ACC112 (cell line): ENCODE results near the gene PPP1R3G.

Source experiments
- H2AFZ ChIP-seq: fragments of 200-600 bp; sonication (generic); one replicate; pipeline ENCODE4 v1.6.0; 2017; ENCODE audit warnings: antibody characterized with exemption, low read length; ENCODE audit not compliant: unreplicated experiment
- H3K27ac ChIP-seq: fragments of 200-600 bp; sonication (generic); 2 replicates; pipeline ENCODE4 v1.5.1; 2014; ENCODE audit warnings: low read depth, mild to moderate bottlenecking, antibody characterized with exemption, low read length, moderate library complexity
- H3K27me3 ChIP-seq: fragments of 200-600 bp; sonication (generic); 2 replicates; pipeline ENCODE4 v1.6.1; 2014; ENCODE audit warnings: mild to moderate bottlenecking, antibody characterized with exemption, low read length, moderate library complexity, mixed read lengths; ENCODE audit not compliant: insufficient read depth
- H3K36me3 ChIP-seq: fragments of 200-600 bp; sonication (generic); 2 replicates; pipeline ENCODE4 v1.6.1; 2016; ENCODE audit warnings: mild to moderate bottlenecking, antibody characterized with exemption, low read length, moderate library complexity, mixed read lengths; ENCODE audit not compliant: insufficient read depth
- H3K4me1 ChIP-seq: fragments of 200-600 bp; sonication (generic); one replicate; pipeline ENCODE4 v1.6.1; 2016; ENCODE audit warnings: low read length, mixed read lengths; ENCODE audit not compliant: insufficient read depth, unreplicated experiment, control insufficient read depth
- H3K4me3 ChIP-seq: fragments of 200-600 bp; sonication (generic); 2 replicates; pipeline ENCODE4 v1.5.1; 2014; ENCODE audit warnings: mild to moderate bottlenecking, low read depth, low read length
- H3K79me2 ChIP-seq: fragments of 200-600 bp; sonication (generic); one replicate; pipeline ENCODE4 v1.6.0; 2016; ENCODE audit warnings: low read length; ENCODE audit not compliant: control insufficient read depth, unreplicated experiment, insufficient read depth

Gene PPP1R3G

DNA sequence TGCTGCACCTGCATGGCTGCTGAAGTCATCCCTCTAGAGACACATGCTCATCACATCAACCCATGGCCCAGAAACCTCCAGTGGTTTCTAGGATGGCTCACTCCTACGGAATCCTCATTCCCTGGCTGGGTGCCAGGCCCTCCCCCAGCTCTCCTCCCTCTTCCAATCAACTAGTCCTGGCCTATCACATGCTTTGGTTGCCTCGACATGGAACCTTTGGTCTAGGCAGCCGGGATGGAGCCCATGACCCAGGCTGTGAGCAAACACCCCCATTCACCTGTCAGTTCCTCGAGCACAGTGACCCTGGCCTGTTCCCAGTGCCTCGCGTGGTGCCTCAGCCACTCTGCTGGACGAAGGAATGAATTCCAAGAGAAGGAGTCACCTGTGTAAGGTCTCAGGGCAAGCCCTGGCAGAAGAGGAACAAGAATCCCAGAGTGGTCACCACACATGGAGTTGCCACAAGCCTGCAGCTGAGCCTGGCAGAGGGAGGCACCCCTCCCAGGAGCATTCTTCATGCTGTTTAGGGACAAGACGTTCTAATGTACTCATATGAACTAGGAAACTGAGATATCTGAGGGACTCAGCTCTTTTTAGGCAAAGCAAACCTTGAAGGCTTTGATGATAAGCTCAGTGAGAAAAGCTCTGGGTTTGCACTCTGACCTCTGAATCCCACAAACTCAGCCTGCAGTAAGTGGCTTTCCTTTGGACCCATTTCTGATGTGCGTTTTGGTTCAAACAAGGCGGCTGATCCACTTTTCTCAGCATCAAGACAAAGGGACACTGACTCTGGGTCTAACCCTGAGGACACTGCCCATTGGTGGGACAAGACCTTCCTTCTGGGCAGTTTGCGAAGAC is 40.2 kb downstream of the PPP1R3G start:
- H3K27me3 ChIP-seq: no peaks in the 10 kb centered on the region
- H3K4me1 ChIP-seq: peaks cover 26% of the 10 kb centered on the region
- H3K36me3 ChIP-seq: no peaks in the 10 kb centered on the region
- H3K4me3 ChIP-seq: peak overlapping the region; percentile 18; the same call in 1 of the 2 replicates
- H3K79me2 ChIP-seq: no peaks in the 10 kb centered on the region
- peak overlapping the region; percentile 64 for H3K27ac ChIP-seq
- no peak overlapping the region for H2AFZ ChIP-seq

DNA sequence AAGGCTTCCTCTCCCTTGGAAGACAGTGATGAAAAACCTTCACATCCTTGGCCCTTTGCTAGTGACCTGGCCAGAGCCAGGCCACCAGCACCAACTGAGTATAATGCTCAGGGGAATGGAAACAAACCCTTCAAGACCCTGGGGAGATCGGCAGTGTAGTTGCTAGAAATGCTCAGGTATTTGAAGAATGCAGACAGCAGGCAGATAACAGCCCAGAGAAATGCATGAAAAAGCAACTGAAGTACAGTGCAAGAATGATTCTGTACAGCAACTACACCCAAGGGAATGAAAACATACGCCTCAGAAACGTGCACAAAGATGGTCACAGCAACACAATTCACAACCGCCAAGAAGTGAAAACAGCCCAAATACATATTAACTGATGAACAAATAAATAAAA is 41.1 kb downstream of the PPP1R3G start:
- no peaks in the 10 kb centered on the region for H3K79me2 ChIP-seq
- H3K4me3 ChIP-seq: peak overlapping the region; percentile 3; the same call in 1 of the 2 replicates
- no peak overlapping the region for H2AFZ ChIP-seq
- H3K27ac ChIP-seq: peak overlapping the region; percentile 64
- H3K27me3 ChIP-seq: no peaks in the 10 kb centered on the region
- H3K36me3 ChIP-seq: no peaks in the 10 kb centered on the region
- H3K4me1 ChIP-seq: peaks cover 26% of the 10 kb centered on the region

DNA sequence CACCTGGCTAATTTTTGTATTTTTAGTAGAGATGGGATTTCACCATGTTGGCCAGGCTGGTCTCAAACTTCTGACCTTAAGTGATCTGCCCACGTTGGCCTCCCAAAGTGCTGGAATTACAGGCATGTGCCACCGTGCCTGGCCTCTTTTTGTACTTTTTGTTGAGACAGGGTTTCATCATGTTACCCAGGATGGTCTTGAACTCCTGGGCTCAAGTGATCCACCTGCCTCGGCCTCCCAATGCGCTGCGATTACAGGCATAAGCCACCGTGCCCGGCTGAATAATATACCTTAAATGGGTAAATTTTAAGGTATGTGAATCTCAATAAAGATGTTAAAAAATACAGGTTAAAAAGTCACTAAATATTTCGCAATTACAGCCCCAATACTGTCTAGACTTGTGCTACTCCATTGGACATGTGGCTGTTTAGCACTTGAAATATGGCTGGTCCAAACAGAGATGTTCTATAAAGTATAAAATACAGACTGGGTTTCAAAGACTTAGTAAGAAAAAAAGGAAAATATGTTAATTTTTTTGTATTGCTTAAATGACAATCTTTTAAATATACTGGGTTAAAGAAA is 42.1 kb downstream of the PPP1R3G start:
- H2AFZ ChIP-seq: no peak overlapping the region
- no peak overlapping the region for H3K27ac ChIP-seq
- no peak overlapping the region for H3K4me3 ChIP-seq
- no peaks in the 10 kb centered on the region for H3K36me3 ChIP-seq
- no peaks in the 10 kb centered on the region for H3K27me3 ChIP-seq
- H3K4me1 ChIP-seq: peaks cover 26% of the 10 kb centered on the region
- no peaks in the 10 kb centered on the region for H3K79me2 ChIP-seq

DNA sequence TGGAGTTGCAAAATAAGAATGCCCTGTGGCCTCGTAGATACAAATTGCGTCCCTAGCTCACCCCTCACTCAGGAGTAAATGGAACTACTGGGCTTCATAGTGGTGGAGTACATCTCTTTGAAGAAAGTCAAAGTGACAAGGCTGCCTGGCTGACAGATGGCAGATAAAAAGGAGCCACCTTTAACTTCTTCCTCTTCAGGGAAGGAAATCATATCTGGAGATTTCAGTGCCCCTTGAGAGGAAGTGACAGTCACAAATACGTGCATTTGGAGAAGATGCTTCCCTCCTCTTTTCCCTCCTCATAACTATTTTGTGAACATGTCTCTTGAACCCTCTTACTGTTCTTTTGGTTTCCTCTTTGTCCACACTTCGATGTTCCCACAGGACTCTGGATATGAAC is 43.2 kb downstream of the PPP1R3G start:
- Histone ChIP-seq H3K79me2 (no peaks in the 10 kb centered on the region), H3K27ac (no peak overlapping the region), H3K4me3 (no peak overlapping the region), H3K4me1 (peaks cover 30% of the 10 kb centered on the region), H2AFZ (no peak overlapping the region), H3K27me3 (no peaks in the 10 kb centered on the region), H3K36me3 (no peaks in the 10 kb centered on the region)

DNA sequence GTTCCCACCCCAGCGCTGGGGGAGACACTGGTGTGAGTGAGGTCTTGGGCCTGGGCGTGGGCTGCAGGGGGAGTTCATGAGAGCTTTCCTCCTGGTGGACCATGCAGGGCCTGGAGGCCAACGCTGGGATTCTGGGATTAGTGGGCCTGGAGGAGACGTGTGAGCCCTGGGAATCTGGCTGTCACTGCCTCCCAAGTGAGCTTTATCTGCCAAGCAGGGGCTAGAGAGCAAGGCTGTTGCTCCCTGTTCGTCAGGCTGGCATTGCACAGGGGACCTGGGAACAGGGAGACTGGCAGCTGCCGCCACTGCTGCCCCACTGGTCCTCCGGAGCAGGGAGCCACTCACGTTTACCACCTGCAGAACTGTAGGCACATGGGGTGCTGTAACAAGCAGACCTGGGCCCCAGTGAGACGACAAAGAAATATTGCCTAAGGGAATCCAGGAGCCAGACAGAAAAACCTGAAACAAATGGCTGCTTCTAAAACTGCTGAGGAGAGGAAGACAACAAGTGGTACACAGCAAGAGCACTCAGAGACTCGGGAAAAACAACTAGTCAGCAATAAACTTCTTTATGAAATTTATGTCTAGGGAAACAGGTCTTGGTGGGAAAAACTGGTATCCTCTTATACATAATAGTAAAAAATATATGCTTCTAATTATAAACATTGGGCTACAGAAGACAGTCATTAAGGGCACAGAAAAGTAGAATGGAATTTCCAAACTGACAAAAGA is 45.2 kb downstream of the PPP1R3G start:
- Histone ChIP-seq H3K79me2 (no peaks in the 10 kb centered on the region), H3K4me3 (no peak overlapping the region), H3K27ac (no peak overlapping the region), H3K27me3 (no peaks in the 10 kb centered on the region), H2AFZ (no peak overlapping the region), H3K36me3 (no peaks in the 10 kb centered on the region), H3K4me1 (peaks cover 19% of the 10 kb centered on the region)

DNA sequence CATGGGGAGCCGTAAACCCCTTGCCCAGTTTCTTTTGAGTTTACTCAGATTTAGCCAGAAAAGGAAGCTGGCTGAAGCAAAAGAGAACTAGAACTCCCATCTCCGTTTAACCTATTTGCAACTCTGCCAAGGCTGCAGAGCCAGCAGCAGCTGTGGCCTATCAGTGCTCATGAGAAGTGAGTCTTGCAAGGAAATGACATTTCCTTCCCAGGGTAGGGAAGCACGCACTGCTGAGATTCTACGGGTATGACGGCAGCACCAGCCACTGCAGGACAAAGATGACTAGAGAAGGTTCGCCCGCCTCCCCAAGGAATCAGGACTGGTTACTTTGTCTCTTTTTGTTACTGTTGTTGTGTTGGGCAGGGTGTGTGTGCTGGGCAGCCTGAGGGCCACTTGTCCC is 47.6 kb downstream of the PPP1R3G start:
- Histone ChIP-seq H3K27me3 (no peaks in the 10 kb centered on the region), H2AFZ (no peak overlapping the region), H3K4me1 (peaks cover 4% of the 10 kb centered on the region), H3K4me3 (peak overlapping the region; percentile 44; the same call in 1 of the 2 replicates), H3K36me3 (no peaks in the 10 kb centered on the region), H3K79me2 (no peaks in the 10 kb centered on the region), H3K27ac (peak overlapping the region; percentile 61; the same call in 1 of the 2 replicates)

DNA sequence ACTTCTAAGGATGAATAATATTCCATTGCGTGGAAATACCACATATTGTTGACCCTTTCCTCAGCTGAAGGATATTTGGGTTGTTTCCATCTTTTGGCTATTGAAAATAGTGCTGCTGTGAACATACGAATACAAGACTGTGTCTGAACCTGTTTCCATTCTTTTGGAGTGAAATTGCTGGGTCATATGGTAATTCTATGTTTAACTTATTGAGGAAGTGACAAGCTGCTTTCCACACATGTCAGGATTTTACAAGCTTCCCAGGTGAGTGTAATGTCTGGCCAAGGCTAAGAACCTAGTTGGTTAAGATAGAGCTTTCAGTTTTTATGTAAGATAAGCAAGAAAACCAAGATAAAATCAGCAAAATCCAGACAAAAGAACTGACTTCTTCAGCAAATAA is 48.8 kb downstream of the PPP1R3G start:
- Histone ChIP-seq H2AFZ (no peak overlapping the region), H3K36me3 (no peaks in the 10 kb centered on the region), H3K4me3 (no peak overlapping the region), H3K79me2 (no peaks in the 10 kb centered on the region), H3K27ac (no peak overlapping the region), H3K4me1 (peaks cover 4% of the 10 kb centered on the region), H3K27me3 (no peaks in the 10 kb centered on the region)

DNA sequence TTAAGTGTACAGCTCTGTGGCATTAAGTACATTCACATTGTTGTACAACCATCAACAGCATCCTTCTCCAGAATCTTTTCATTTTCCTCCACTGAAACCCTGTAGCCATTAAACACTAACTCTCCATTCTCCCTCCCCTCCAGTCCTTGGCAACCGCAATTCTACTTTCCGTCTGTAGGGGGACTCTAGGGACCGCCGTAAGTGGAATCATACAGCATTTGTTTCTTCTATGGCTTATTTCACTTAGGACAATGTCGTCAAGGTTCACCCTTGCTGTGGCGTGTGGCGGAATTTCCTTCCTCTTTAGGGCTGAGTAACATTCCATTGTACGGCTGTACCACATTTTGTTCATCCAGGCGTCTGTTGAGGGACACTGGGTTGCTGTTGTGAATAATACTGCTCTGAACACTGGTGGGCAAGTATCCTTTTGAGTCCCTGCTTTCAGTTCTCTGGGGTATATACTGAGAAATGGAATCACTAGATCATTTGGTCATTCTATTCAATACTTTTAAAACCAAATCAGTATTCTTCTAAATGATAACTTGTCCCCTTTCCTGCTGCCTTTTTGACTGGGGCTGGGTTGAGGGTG is 50.7 kb downstream of the PPP1R3G start:
- H2AFZ ChIP-seq: no peak overlapping the region
- no peaks in the 10 kb centered on the region for H3K79me2 ChIP-seq
- peaks cover 4% of the 10 kb centered on the region for H3K4me1 ChIP-seq
- H3K36me3 ChIP-seq: no peaks in the 10 kb centered on the region
- no peak overlapping the region for H3K27ac ChIP-seq
- H3K4me3 ChIP-seq: no peak overlapping the region
- no peaks in the 10 kb centered on the region for H3K27me3 ChIP-seq

DNA sequence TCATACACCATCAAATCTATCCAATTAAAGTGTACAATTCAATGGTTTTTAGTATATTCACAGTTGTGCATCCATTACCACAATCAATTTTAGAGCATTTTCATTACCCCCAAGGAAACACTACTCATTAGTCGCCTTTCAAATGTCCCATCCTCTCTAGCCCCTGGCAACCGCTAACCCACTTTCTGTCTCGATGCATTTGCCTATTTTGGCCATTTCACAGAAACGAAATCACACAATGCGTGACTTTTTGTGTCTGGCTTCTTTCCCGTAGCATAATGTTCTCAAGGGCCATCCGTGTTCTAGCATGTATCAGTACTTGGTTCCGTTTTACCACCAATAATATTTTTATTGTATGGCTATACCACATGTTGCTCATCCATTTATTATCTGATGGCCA is 51.7 kb downstream of the PPP1R3G start:
- H3K27ac ChIP-seq: no peak overlapping the region
- no peak overlapping the region for H3K4me3 ChIP-seq
- no peak overlapping the region for H2AFZ ChIP-seq

More for the DNA sequence above, 51.7 kb downstream of the PPP1R3G start:
- H3K36me3 ChIP-seq: no peaks in the 10 kb centered on the region
- H3K4me1 ChIP-seq: peaks cover 4% of the 10 kb centered on the region
- no peaks in the 10 kb centered on the region for H3K27me3 ChIP-seq
- no peaks in the 10 kb centered on the region for H3K79me2 ChIP-seq
